ENCODE results near the gene KRTAP10-4.
A peak's percentile ranks its signal among the peaks of the same experiment; 100 is the strongest.
"Not testable (repeated sequence)": the region's sequence is repeated elsewhere in the genome, so short reads cannot be mapped to it uniquely, and the experiment has no call there.

KRTAP10-4 gene

GRCh38 chr21:44548381-44548780, 25.1 kb upstream of the KRTAP10-4 start:
- Histone ChIP-seq H2BK120ac (ENCODE audit: low read depth, low read length) (no peak overlapping the region), H3K27ac (replicated peaks; ENCODE audit: low read length) (peak overlapping the region; percentile 84), H2BK5ac (ENCODE audit: low read length) (no peak overlapping the region), H3K14ac (ENCODE audit: low read length) (no peak overlapping the region), H4K8ac (ENCODE audit: low read depth, low read length) (no peak overlapping the region), H2AFZ (ENCODE audit: low read length) (peak overlapping the region; percentile 71), H3K4me3 (ENCODE audit: low read length in 2 of 2) (no peak overlapping the region), H3K4me1 (ENCODE audit: control insufficient read depth in 2 of 2, insufficient read depth in 1 of 2, low read depth in 1 of 2, low read length in 2 of 2) (peaks cover 21 to 22% of the 10 kb centered on the region in 2 donors), H2BK12ac (ENCODE audit: low read length) (no peak overlapping the region), H3K4ac (ENCODE audit: low read length) (no peak overlapping the region), H3K18ac (ENCODE audit: low read length) (peak overlapping the region; percentile 83), H2AK5ac (ENCODE audit: low read depth, low read length) (peak overlapping the region; percentile 48), H3K79me1 (ENCODE audit: low read depth, low read length) (no peaks in the 10 kb centered on the region), H4K91ac (ENCODE audit: low read depth, low read length, poor library complexity) (peak overlapping the region; percentile 81), H3K9me3 (replicated peaks in 1 of 2; ENCODE audit: control insufficient read depth in 2 of 2, insufficient read depth in 1 of 2, low read depth in 1 of 2, low read length in 2 of 2) (peaks cover 3% of the 10 kb centered on the region in 2 donors), H3K36me3 (replicated peaks in 1 of 2; ENCODE audit: control insufficient read depth in 2 of 2, insufficient read depth in 2 of 2, low read length in 2 of 2) (no peaks in the 10 kb centered on the region), H2BK15ac (ENCODE audit: low read length) (peak overlapping the region; percentile 29), H3K23ac (ENCODE audit: low read depth, low read length, poor library complexity) (no peak overlapping the region), H3K9ac (ENCODE audit: low read depth, low read length, poor library complexity) (no peak overlapping the region), H3K4me2 (ENCODE audit: insufficient read depth, low read length, poor library complexity, severe bottlenecking) (no peak overlapping the region), H3K27me3 (ENCODE audit: control insufficient read depth in 3 of 3, insufficient read depth in 3 of 3, low read depth in 1 of 3, low read length in 3 of 3) (no peaks in the 10 kb centered on the region)
- no CpG with 5 or more reads among the region's 13 CpGs for WGBS, 2 donors (ENCODE audit: extremely low coverage in 2 of 2, insufficient read length in 2 of 2, insufficient replicate concordance in 1 of 2)
- no peak for DNase-seq (ENCODE audit: low spot score)

DNA sequence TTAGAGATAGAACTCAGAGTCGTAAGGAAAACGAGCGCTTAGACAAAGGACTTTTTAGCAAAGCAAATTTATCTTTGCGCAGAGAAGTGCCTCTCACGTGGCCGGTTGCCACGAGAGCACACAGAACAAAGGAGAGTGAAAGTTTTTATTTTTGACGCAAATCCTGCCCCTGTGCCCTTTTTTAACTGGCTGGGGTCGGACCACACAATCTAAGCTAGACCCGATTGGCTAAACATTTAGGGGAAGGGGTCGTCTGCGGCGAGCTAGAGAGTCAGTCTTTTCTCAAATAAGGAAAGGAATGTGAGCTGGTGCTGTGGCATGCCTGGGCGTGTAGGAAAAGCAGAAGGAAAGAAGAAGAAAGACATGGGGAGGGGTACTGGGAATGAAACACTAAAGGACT, 24.6 kb upstream of the KRTAP10-4 start:
- H3K18ac ChIP-seq (ENCODE audit: low read length) = no peak overlapping the region
- no peaks in the 10 kb centered on the region for H3K27me3 ChIP-seq (ENCODE audit: control insufficient read depth in 3 of 3, insufficient read depth in 3 of 3, low read depth in 1 of 3, low read length in 3 of 3)
- H3K23ac ChIP-seq (ENCODE audit: low read depth, low read length, poor library complexity) = no peak overlapping the region
- no peak overlapping the region for H4K8ac ChIP-seq (ENCODE audit: low read depth, low read length)
- peaks cover 2 to 3% of the 10 kb centered on the region in 2 donors for H3K9me3 ChIP-seq (replicated peaks in 1 of 2; ENCODE audit: control insufficient read depth in 2 of 2, insufficient read depth in 1 of 2, low read depth in 1 of 2, low read length in 2 of 2)
- no peak overlapping the region for H4K91ac ChIP-seq (ENCODE audit: low read depth, low read length, poor library complexity)
- no peak overlapping the region for H2AK5ac ChIP-seq (ENCODE audit: low read depth, low read length)
- H3K79me1 ChIP-seq (ENCODE audit: low read depth, low read length) = no peaks in the 10 kb centered on the region
- peak; percentile 41 for DNase-seq (ENCODE audit: low spot score)
- no peak overlapping the region for H3K4ac ChIP-seq (ENCODE audit: low read length)
- H3K14ac ChIP-seq (ENCODE audit: low read length) = no peak overlapping the region
- peaks cover 21 to 22% of the 10 kb centered on the region in 2 donors for H3K4me1 ChIP-seq (ENCODE audit: control insufficient read depth in 2 of 2, insufficient read depth in 1 of 2, low read depth in 1 of 2, low read length in 2 of 2)
- no peak overlapping the region for H3K4me2 ChIP-seq (ENCODE audit: insufficient read depth, low read length, poor library complexity, severe bottlenecking)
- no peak overlapping the region for H3K4me3 ChIP-seq (ENCODE audit: low read length in 2 of 2)
- no peaks in the 10 kb centered on the region for H3K36me3 ChIP-seq (replicated peaks in 1 of 2; ENCODE audit: control insufficient read depth in 2 of 2, insufficient read depth in 2 of 2, low read length in 2 of 2)
- peak overlapping the region; percentile 84 for H3K27ac ChIP-seq (replicated peaks; ENCODE audit: low read length)
- H2AFZ ChIP-seq (ENCODE audit: low read length) = peak overlapping the region; percentile 71
- no peak overlapping the region for H2BK5ac ChIP-seq (ENCODE audit: low read length)
- no peak overlapping the region for H2BK12ac ChIP-seq (ENCODE audit: low read length)
- no CpG with 5 or more reads among the region's 14 CpGs for WGBS, 2 donors (ENCODE audit: extremely low coverage in 2 of 2, insufficient read length in 2 of 2, insufficient replicate concordance in 1 of 2)
- no peak overlapping the region for H3K9ac ChIP-seq (ENCODE audit: low read depth, low read length, poor library complexity)
- no peak overlapping the region for H2BK120ac ChIP-seq (ENCODE audit: low read depth, low read length)
- no peak overlapping the region for H2BK15ac ChIP-seq (ENCODE audit: low read length)

- peak overlapping the region; percentile 78 for H2BK5ac ChIP-seq (ENCODE audit: low read length)
- no peak overlapping the region for H3K14ac ChIP-seq (ENCODE audit: low read length)
- DNase-seq (ENCODE audit: low spot score) = no peak
- no peak overlapping the region for H3K9ac ChIP-seq (ENCODE audit: low read depth, low read length, poor library complexity)
- peak overlapping the region; percentile 33 for H2BK12ac ChIP-seq (ENCODE audit: low read length)
- H3K23ac ChIP-seq (ENCODE audit: low read depth, low read length, poor library complexity) = peak overlapping the region; percentile 56
- peak overlapping the region; percentile 96 for H4K91ac ChIP-seq (ENCODE audit: low read depth, low read length, poor library complexity)
- H3K27me3 ChIP-seq (ENCODE audit: control insufficient read depth in 3 of 3, insufficient read depth in 3 of 3, low read depth in 1 of 3, low read length in 3 of 3) = no peaks in the 10 kb centered on the region
- peak overlapping the region; percentile 78 for H2BK120ac ChIP-seq (ENCODE audit: low read depth, low read length)
- H3K27ac ChIP-seq (replicated peaks; ENCODE audit: low read length) = peak overlapping the region; percentile 84
- no peak overlapping the region for H4K8ac ChIP-seq (ENCODE audit: low read depth, low read length)
- no peaks in the 10 kb centered on the region for H3K79me1 ChIP-seq (ENCODE audit: low read depth, low read length)
- peak overlapping the region; percentile 71 for H2AFZ ChIP-seq (ENCODE audit: low read length)
- peaks cover 21 to 22% of the 10 kb centered on the region in 2 donors for H3K4me1 ChIP-seq (ENCODE audit: control insufficient read depth in 2 of 2, insufficient read depth in 1 of 2, low read depth in 1 of 2, low read length in 2 of 2)
- H3K4me3 ChIP-seq (ENCODE audit: low read length in 2 of 2) = no peak overlapping the region
- no CpG with 5 or more reads among the region's 25 CpGs for WGBS, 2 donors (ENCODE audit: extremely low coverage in 2 of 2, insufficient read length in 2 of 2, insufficient replicate concordance in 1 of 2)
- H3K4ac ChIP-seq (ENCODE audit: low read length) = peak overlapping the region; percentile 96
- H3K18ac ChIP-seq (ENCODE audit: low read length) = peak overlapping the region; percentile 96
- H3K9me3 ChIP-seq (replicated peaks in 1 of 2; ENCODE audit: control insufficient read depth in 2 of 2, insufficient read depth in 1 of 2, low read depth in 1 of 2, low read length in 2 of 2) = peaks cover 0 to 3% of the 10 kb centered on the region in 2 donors
- peak overlapping the region; percentile 71 for H2AK5ac ChIP-seq (ENCODE audit: low read depth, low read length)
- H3K4me2 ChIP-seq (ENCODE audit: insufficient read depth, low read length, poor library complexity, severe bottlenecking) = no peak overlapping the region
- peak overlapping the region; percentile 81 for H2BK15ac ChIP-seq (ENCODE audit: low read length)
- no peaks in the 10 kb centered on the region for H3K36me3 ChIP-seq (replicated peaks in 1 of 2; ENCODE audit: control insufficient read depth in 2 of 2, insufficient read depth in 2 of 2, low read length in 2 of 2)
Observed at GRCh38 chr21:44549525-44550211, 23.9 kb upstream of the KRTAP10-4 start.

DNA sequence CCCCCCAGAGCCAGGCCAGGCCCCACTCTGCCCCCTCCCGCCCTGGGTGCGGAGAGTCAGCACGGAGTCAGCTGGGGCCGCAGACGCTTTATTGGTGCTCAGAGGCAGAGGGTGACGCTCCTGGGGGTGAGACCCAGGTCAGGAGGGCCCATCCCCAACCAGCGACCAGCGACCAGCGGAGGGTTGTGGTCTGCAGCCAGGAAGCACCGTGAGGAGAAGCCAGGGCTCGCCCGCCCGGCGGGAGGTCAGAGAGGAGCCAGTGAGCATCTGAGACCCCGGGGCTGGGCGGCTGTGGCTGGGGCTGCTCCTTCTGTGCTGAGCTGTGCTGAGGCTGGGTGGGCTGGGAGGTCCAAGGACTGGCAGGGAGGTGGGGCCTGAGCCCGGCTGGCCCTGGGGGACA, 23.2 kb upstream of the KRTAP10-4 start:
- H2BK5ac ChIP-seq (ENCODE audit: low read length) = peak overlapping the region; percentile 16
- peak overlapping the region; percentile 49 for H2BK12ac ChIP-seq (ENCODE audit: low read length)
- peak overlapping the region; percentile 90 for H2BK120ac ChIP-seq (ENCODE audit: low read depth, low read length)
- peak overlapping the region; percentile 22 for H2AFZ ChIP-seq (ENCODE audit: low read length)
- H3K4ac ChIP-seq (ENCODE audit: low read length); H3K27ac ChIP-seq (replicated peaks; ENCODE audit: low read length); H3K9me3 ChIP-seq (replicated peaks in 1 of 2; ENCODE audit: control insufficient read depth in 2 of 2, insufficient read depth in 1 of 2, low read depth in 1 of 2, low read length in 2 of 2); H3K36me3 ChIP-seq (replicated peaks in 1 of 2; ENCODE audit: control insufficient read depth in 2 of 2, insufficient read depth in 2 of 2, low read length in 2 of 2); H3K4me3 ChIP-seq (ENCODE audit: low read length in 2 of 2); H4K8ac ChIP-seq (ENCODE audit: low read depth, low read length); H3K4me2 ChIP-seq (ENCODE audit: insufficient read depth, low read length, poor library complexity, severe bottlenecking); H3K9ac ChIP-seq (ENCODE audit: low read depth, low read length, poor library complexity); H3K27me3 ChIP-seq (ENCODE audit: control insufficient read depth in 3 of 3, insufficient read depth in 3 of 3, low read depth in 1 of 3, low read length in 3 of 3); H3K79me1 ChIP-seq (ENCODE audit: low read depth, low read length); DNase-seq (ENCODE audit: low spot score): not testable (repeated sequence)
- peak overlapping the region; percentile 81 for H2BK15ac ChIP-seq (ENCODE audit: low read length)
- H3K18ac ChIP-seq (ENCODE audit: low read length) = peak overlapping the region; percentile 92
- WGBS, 2 donors (ENCODE audit: extremely low coverage in 2 of 2, insufficient read length in 2 of 2, insufficient replicate concordance in 1 of 2) = no CpG with 5 or more reads among the region's 17 CpGs
- peak overlapping the region; percentile 1 for H3K23ac ChIP-seq (ENCODE audit: low read depth, low read length, poor library complexity)
- peak overlapping the region; percentile 49 for H3K14ac ChIP-seq (ENCODE audit: low read length)
- H4K91ac ChIP-seq (ENCODE audit: low read depth, low read length, poor library complexity) = peak overlapping the region; percentile 31
- H2AK5ac ChIP-seq (ENCODE audit: low read depth, low read length) = peak overlapping the region; percentile 77
- peaks cover 21 to 22% of the 10 kb centered on the region in 2 donors for H3K4me1 ChIP-seq (ENCODE audit: control insufficient read depth in 2 of 2, insufficient read depth in 1 of 2, low read depth in 1 of 2, low read length in 2 of 2)

All from neuronal stem cell (in vitro differentiated cells).